GM12878 (cell line): Measurements from ENCODE around the gene RICTOR. TPM values are rescaled to one million over a fixed set of nuclear protein-coding genes. Genes with fewer than 3 reads are reported as not detected.

Experiments used
- ATAC-seq: fragments of 200-7000 bp; cut with Tn5 transposase; 3 replicates; pipeline ENCODE4 v1.9.1; 2020; ENCODE audit warnings: mild to moderate bottlenecking, moderate library complexity
- BruUV-seq: library from RNA; stranded (reverse); fragments of 400-500 nt; replicated peaks from 2 replicates; lab custom pipeline; 2021; lab: Mats Ljungman, UMichigan
- CTCF ChIA-PET: fragments of 300-600 bp; sonication (Branson Sonifier 250); formaldehyde crosslinking; extraction: SDS; loops from one replicate; lab custom pipeline; 2021; ENCODE audit warnings: inconsistent platforms; lab: Yijun Ruan, JAX
- POLR2A ChIA-PET: fragments of 350-600 bp; formaldehyde crosslinking; extraction: SDS; loops from one replicate; lab custom pipeline; 2021; ENCODE audit warnings: inconsistent platforms; lab: Charles Lee
- RAD21 ChIA-PET: fragments of 300-600 bp; sonication (Branson Sonifier 250); formaldehyde crosslinking; loops from one replicate; lab custom pipeline; 2023; ENCODE audit warnings: antibody characterized with exemption; ENCODE audit not compliant: unreplicated experiment; lab: Charles Lee
- SMC1A ChIA-PET: fragments of 300-600 bp; sonication (Branson Sonifier 250); formaldehyde crosslinking; loops from one replicate; lab custom pipeline; 2023; ENCODE audit not compliant: unreplicated experiment, uncharacterized antibody; lab: Charles Lee
- DNase-seq: peaks from one replicate; pipeline ENCODE4 v3.0.0-alpha.2; 2011; ENCODE audit warnings: low read depth, low spot score
- FAIRE-seq: peaks from 3 replicates; lab custom pipeline; 2011; peaks lifted over from hg19 to GRCh38; lab: Jason Lieb, UNC
- H2AFZ ChIP-seq: 2 replicates; pipeline ENCODE4 v1.6.0; 2011; ENCODE audit warnings: low read depth, low read length, control low read depth; ENCODE audit not compliant: control insufficient read depth
- H3K27ac ChIP-seq: 2 replicates; pipeline ENCODE4 v1.5.1; 2011; ENCODE audit warnings: control low read depth; ENCODE audit not compliant: control insufficient read depth, insufficient read depth
- H3K27me3 ChIP-seq, 2 experiments: replicated peaks in 1 of 2; 2 replicates each; pipeline versions ENCODE4 v1.6.0 to v1.6.1; 2011; ENCODE audit warnings: low read length in 1 of 2; ENCODE audit not compliant: control insufficient read depth in 2 of 2, insufficient read depth in 2 of 2
- H3K36me3 ChIP-seq, 2 experiments: 2 replicates each; pipeline ENCODE4 v1.5.1; 2011; ENCODE audit warnings: low read length in 1 of 2; ENCODE audit not compliant: control insufficient read depth in 2 of 2, insufficient read depth in 2 of 2
- H3K4me1 ChIP-seq: 2 replicates; pipeline ENCODE4 v1.6.1; 2011; ENCODE audit warnings: mild to moderate bottlenecking, low read length, moderate library complexity, mixed read lengths; ENCODE audit not compliant: control insufficient read depth, insufficient read depth
- H3K4me2 ChIP-seq: 2 replicates; pipeline ENCODE4 v1.6.0; 2011; ENCODE audit warnings: control low read depth; ENCODE audit not compliant: control insufficient read depth, insufficient read depth
- H3K4me3 ChIP-seq: fragments of 200-600 bp; sonication (generic); 2 replicates; pipeline ENCODE4 v1.5.1; 2016
- H3K79me2 ChIP-seq: 2 replicates; pipeline ENCODE4 v1.6.0; 2011; ENCODE audit warnings: low read length; ENCODE audit not compliant: control insufficient read depth, insufficient read depth
- H3K9ac ChIP-seq: 2 replicates; pipeline ENCODE4 v1.8.0; 2011; ENCODE audit warnings: low read length, control low read depth, mixed read lengths; ENCODE audit not compliant: control insufficient read depth, insufficient read depth
- H3K9me3 ChIP-seq: replicated peaks from 3 replicates; pipeline ENCODE4 v1.5.1; 2011; ENCODE audit warnings: mild to moderate bottlenecking, low read length; ENCODE audit not compliant: control insufficient read depth, insufficient read depth
- H4K20me1 ChIP-seq: 2 replicates; pipeline ENCODE4 v1.6.0; 2011; ENCODE audit not compliant: control insufficient read depth, insufficient read depth
- ATF7 ChIP-seq: fragments of 450-650 bp; IDR thresholded peaks from 2 replicates; pipeline ENCODE4 v1.6.1; 2016; ENCODE audit warnings: low read depth, mild to moderate bottlenecking
- CEBPB ChIP-seq, 2 experiments: fragments of 150-350 bp in 1 of 2; IDR thresholded peaks; 2 replicates each; pipeline ENCODE4 v1.6.1; 2012 to 2014; ENCODE audit warnings: low read depth in 2 of 2, low read length in 2 of 2, borderline replicate concordance in 1 of 2, inconsistent platforms in 1 of 2
- GATAD2B ChIP-seq: fragments of 450-650 bp; conservative IDR thresholded peaks from 2 replicates; pipeline ENCODE4 v1.6.1; 2017; ENCODE audit warnings: low read depth, mild to moderate bottlenecking, moderate library complexity
- HDAC6 ChIP-seq: fragments of 200-600 bp; sonication (generic); IDR thresholded peaks from one replicate; pipeline ENCODE4 v1.8.0; 2017; ENCODE audit warnings: antibody characterized with exemption; ENCODE audit not compliant: unreplicated experiment
- KAT2A ChIP-seq: conservative IDR thresholded peaks from 2 replicates; pipeline ENCODE4 v1.6.1; 2011; ENCODE audit warnings: low read depth, low read length; ENCODE audit not compliant: control insufficient read depth
- SMAD5 ChIP-seq: IDR thresholded peaks from 2 replicates; pipeline ENCODE4 v1.6.1; 2016; ENCODE audit warnings: antibody characterized with exemption, low read depth
- WGBS: methylation state at CpG from one replicate; pipeline ENCODE4 v1.1.6; 2016; ENCODE audit warnings: low lambda C conversion rate; ENCODE audit not compliant: insufficient replicate concordance, insufficient coverage; ENCODE audit errors: missing lambda C conversion rate; 5-methylcytosine and 5-hydroxymethylcytosine counted together
- in situ Hi-C: fragments of 300-500 bp; cut with MboI; formaldehyde crosslinking; loops from 9 replicates; pipeline ENCODE4 v1.14.3; 2018; ENCODE audit warnings: mixed read lengths
- intact Hi-C: fragments of 100-400 bp; cut with micrococcal nuclease; formaldehyde crosslinking; loops from one replicate; pipeline ENCODE4 v1.14.2; 2022; ENCODE audit not compliant: unreplicated experiment
- polyA plus RNA-seq, 11 experiments: library from polyadenylated mRNA; depleted of rRNA in 4 of 11; unstranded in 6 of 11; stranded (reverse) in 5 of 11; fragments of >200 nt; fragmentation: Nextera tagmentation in 4 of 11; fragmentation: Illumina TruSeq in 1 of 11; extraction: Ambion mirVana in 4 of 11; extraction: Trizol in 1 of 11; gene quantifications; 1 replicate in 1 of 11; 2 replicates in 10 of 11; pipeline versions ENCODE4 v1.2.1 to v1.2.3, GENCODE V29; 2011 to 2016; ENCODE audit warnings: inconsistent platforms in 2 of 11, missing spikeins in 2 of 11, low read depth in 1 of 11
- total RNA-seq, 4 experiments: library from RNA; depleted of rRNA in 3 of 4; stranded (reverse); fragments of >200 nt in 3 of 4; fragmentation: Illumina TruSeq in 1 of 4; extraction: Trizol in 1 of 4; gene quantifications; 2 replicates each; pipeline versions ENCODE4 v1.2.1 to v1.2.3, GENCODE V29; 2013 to 2021

RICTOR gene
- total and polyA plus RNA-seq, 10 of the 15 experiments (the other 5 are each of a cell fraction or from before 2014, with no cell fraction given), result 2.7 to 23.0 (median 6.9) TPM

DNA sequence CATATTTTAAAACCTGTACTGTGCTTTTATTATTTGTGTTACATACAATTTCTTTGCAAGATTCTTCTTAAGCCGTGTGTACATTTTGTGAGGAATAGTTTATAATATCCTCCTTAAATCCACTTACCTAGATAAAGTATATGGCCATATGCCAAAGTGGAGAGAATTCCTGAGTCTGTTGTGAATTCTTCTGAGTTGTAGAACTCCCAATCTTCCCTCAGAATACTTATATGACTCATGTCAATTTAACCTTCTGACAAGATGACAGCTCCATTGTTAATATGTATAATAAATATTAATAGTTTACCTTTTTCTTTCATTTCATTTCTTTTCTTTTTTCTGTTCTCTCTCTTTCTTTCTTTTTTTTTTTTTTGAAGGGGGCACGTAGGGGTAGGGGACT is 6.0 kb upstream of the RICTOR start:
- BruUV-seq, result no TSS peak
- Histone ChIP-seq H3K36me3 (no peaks in the 10 kb centered on the region), H3K4me3 (no peak overlapping the region), H3K27ac (no peak overlapping the region), H3K79me2 (peaks cover 5% of the 10 kb centered on the region), H2AFZ (no peak overlapping the region), H3K4me1 (peaks cover 4% of the 10 kb centered on the region; the same call in 1 of the 2 replicates), H3K9ac (no peak overlapping the region), H3K9me3 (no peaks in the 10 kb centered on the region), H4K20me1 (no peaks in the 10 kb centered on the region), H3K27me3 (no peaks in the 10 kb centered on the region), H3K4me2 (no peak overlapping the region)
- intact Hi-C loops, result loop anchor here (1.0 to 10.0 kb wide), 4 partner anchors 75 to 248 kb away; no protein-coding TSS in a partner anchor
- ChIA-PET CTCF (interaction anchor here (0.8 to 5.2 kb wide), 40 partner anchors 8 to 638 kb away, joined by 3 to 110 read pairs (median 7); no protein-coding TSS in a partner anchor), POLR2A (interaction anchor here (0.7 kb wide), 1 partner anchor 64 kb away, joined by 3 read pairs; no protein-coding TSS in a partner anchor), SMC1A (interaction anchor here (1.0 to 5.0 kb wide), 29 partner anchors 8 to 639 kb away, joined by 3 to 68 read pairs (median 7); no protein-coding TSS in a partner anchor), RAD21 (interaction anchor here (0.6 to 5.4 kb wide), 27 partner anchors 9 to 638 kb away, joined by 3 to 32 read pairs (median 4); no protein-coding TSS in a partner anchor)
- in situ Hi-C loops, result loop anchor here (25.0 kb wide), 1 partner anchor 643 kb away; no protein-coding TSS in a partner anchor
- no peak for ATAC-seq
- 100% methylated on average over 1 of the region's 2 CpGs for WGBS
- DNase-seq, result no peak
- FAIRE-seq, result no peak
- TF ChIP-seq SMAD5 (no peak), CEBPB (IDR thresholded peaks at IDR 0.05; ENCODE audit: borderline replicate concordance in 1 of 2, low read depth in 2 of 2, low read length in 2 of 2) (no peak), KAT2A (no peak), HDAC6 (no peak), ATF7 (no peak)

GRCh38 chr5:39079147-39079546 is 4.9 kb upstream of the RICTOR start:
- TF ChIP-seq GATAD2B, result no peak
- FAIRE-seq (no peak), ATAC-seq (no peak), DNase-seq (no peak)
- Histone ChIP-seq H3K79me2 (peaks cover 8% of the 10 kb centered on the region), H3K4me3 (no peak overlapping the region), H3K9ac (no peak overlapping the region), H2AFZ (no peak overlapping the region), H3K27me3 (no peaks in the 10 kb centered on the region), H3K27ac (no peak overlapping the region), H3K36me3 (no peaks in the 10 kb centered on the region), H4K20me1 (no peaks in the 10 kb centered on the region), H3K4me2 (no peak overlapping the region), H3K4me1 (peaks cover 4% of the 10 kb centered on the region; the same call in 1 of the 2 replicates), H3K9me3 (no peaks in the 10 kb centered on the region)
- ChIA-PET RAD21 (interaction anchor here (0.7 to 5.4 kb wide), 8 partner anchors 73 to 204 kb away, joined by 3 to 32 read pairs (median 4); no protein-coding TSS in a partner anchor), POLR2A (interaction anchor here (0.7 kb wide), 1 partner anchor 143 kb away, joined by 3 read pairs; no protein-coding TSS in a partner anchor), SMC1A (interaction anchor here (0.6 to 5.0 kb wide), 15 partner anchors 17 to 638 kb away, joined by 3 to 68 read pairs (median 9); no protein-coding TSS in a partner anchor), CTCF (interaction anchor here (0.6 to 5.2 kb wide), 19 partner anchors 7 to 637 kb away, joined by 3 to 110 read pairs (median 7); no protein-coding TSS in a partner anchor)
- BruUV-seq, result no TSS peak
- intact Hi-C loops, result loop anchor here (10.0 kb wide), 1 partner anchor 624 kb away; no protein-coding TSS in a partner anchor
- 94% methylated on average over 2 of the region's 2 CpGs for WGBS
- in situ Hi-C loops, result loop anchor here (10.0 to 25.0 kb wide), 2 partner anchors 642 to 1756 kb away; partner anchors contain the start of gene RPL37
